ENCODE results near the gene ACTBL2. TPM values are rescaled to one million over a fixed set of nuclear protein-coding genes. Genes with fewer than 3 reads are reported as not detected.

Gene ACTBL2
- total and polyA plus RNA-seq, 2 donors: 0.07 TPM; not detected in 1

DNA sequence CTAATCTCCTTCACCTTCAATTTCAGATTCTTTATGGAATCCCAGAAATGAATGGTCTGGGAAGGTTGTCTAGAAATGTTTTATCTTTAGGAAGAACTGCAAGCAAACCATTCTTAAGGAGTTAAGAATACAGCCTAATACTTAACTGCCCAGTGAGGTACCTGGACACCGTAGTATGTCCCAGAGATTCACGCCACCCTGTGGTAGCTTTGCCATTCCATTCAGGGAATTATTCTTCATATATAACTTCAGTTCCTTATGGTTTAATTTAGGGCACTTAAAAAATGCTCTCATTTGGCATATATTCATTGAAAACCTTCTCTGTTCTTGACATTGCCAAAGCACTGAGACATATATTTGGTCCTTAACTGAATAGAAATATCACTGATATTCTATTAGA is 49.7 kb downstream of the ACTBL2 start:
- no peaks in the 10 kb centered on the region for H3K9me3 ChIP-seq (ENCODE audit: control insufficient read depth in 2 of 2, insufficient read depth in 1 of 2, low read length in 1 of 2)
- no peak for DNase-seq (ENCODE audit: low read depth in 6 of 9, low spot score in 9 of 9)
- H3K36me3 ChIP-seq (ENCODE audit: control insufficient read depth in 2 of 2, insufficient read depth in 2 of 2, low read length in 1 of 2): no peaks in the 10 kb centered on the region
- over 99% methylated on average over 2 of the region's 2 CpGs for WGBS
- H3K27me3 ChIP-seq (ENCODE audit: control insufficient read depth in 2 of 2, insufficient read depth in 1 of 2, low read length in 1 of 2): no peaks in the 10 kb centered on the region
- H3K4me1 ChIP-seq (ENCODE audit: control insufficient read depth in 2 of 2, insufficient read depth in 2 of 2, low read length in 2 of 2): no peaks in the 10 kb centered on the region
- no peak overlapping the region for H3K27ac ChIP-seq (ENCODE audit: low read depth in 1 of 2, low read length in 1 of 2)
- no peak overlapping the region for H3K4me3 ChIP-seq (ENCODE audit: low read length in 2 of 2)

DNA sequence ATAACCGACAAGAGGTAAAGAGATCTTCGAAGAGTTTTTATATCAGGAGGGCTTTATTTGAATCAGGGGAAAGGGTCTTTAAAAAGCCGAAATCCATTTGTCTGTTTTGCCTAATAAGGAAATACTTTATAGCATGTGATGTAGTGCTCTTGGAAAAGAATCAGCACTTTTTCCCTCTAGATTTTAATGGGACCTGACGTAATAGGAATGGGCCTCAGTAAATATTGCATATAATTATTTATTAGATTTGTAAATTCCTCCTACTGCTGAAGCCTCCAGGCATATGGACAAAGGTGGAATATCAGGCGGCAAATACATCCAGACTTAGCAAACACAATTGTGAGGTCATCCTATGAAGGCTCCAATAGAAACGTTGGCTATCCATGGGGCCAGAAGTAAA is 50.9 kb downstream of the ACTBL2 start:
- H3K9me3 ChIP-seq (ENCODE audit: control insufficient read depth in 2 of 2, insufficient read depth in 1 of 2, low read length in 1 of 2): no peaks in the 10 kb centered on the region
- no peak overlapping the region for H3K27ac ChIP-seq (ENCODE audit: low read depth in 1 of 2, low read length in 1 of 2)
- H3K36me3 ChIP-seq (ENCODE audit: control insufficient read depth in 2 of 2, insufficient read depth in 2 of 2, low read length in 1 of 2): no peaks in the 10 kb centered on the region
- 98% methylated on average over 6 of the region's 6 CpGs for WGBS
- H3K4me3 ChIP-seq (ENCODE audit: low read length in 2 of 2): no peak overlapping the region
- no peak for DNase-seq (ENCODE audit: low read depth in 6 of 9, low spot score in 9 of 9)
- no peaks in the 10 kb centered on the region for H3K27me3 ChIP-seq (ENCODE audit: control insufficient read depth in 2 of 2, insufficient read depth in 1 of 2, low read length in 1 of 2)
- no peaks in the 10 kb centered on the region for H3K4me1 ChIP-seq (ENCODE audit: control insufficient read depth in 2 of 2, insufficient read depth in 2 of 2, low read length in 2 of 2)

All from thymus (tissue), 11 donors.